GM12878 (cell line): ENCODE measurements around the gene MLST8. TPM values are rescaled to one million over a fixed set of nuclear protein-coding genes. Genes with fewer than 3 reads are reported as not detected.

Experiments
- ATAC-seq: fragments of 200-7000 bp; cut with Tn5 transposase; 3 replicates; pipeline ENCODE4 v1.9.1; 2020; ENCODE audit warnings: mild to moderate bottlenecking, moderate library complexity
- BruUV-seq: library from RNA; stranded (reverse); fragments of 400-500 nt; replicated peaks from 2 replicates; lab custom pipeline; 2021; lab: Mats Ljungman, UMichigan
- CTCF ChIA-PET: fragments of 300-600 bp; sonication (Branson Sonifier 250); formaldehyde crosslinking; extraction: SDS; loops from one replicate; lab custom pipeline; 2021; ENCODE audit warnings: inconsistent platforms; lab: Yijun Ruan, JAX
- POLR2A ChIA-PET: fragments of 350-600 bp; formaldehyde crosslinking; extraction: SDS; loops from one replicate; lab custom pipeline; 2021; ENCODE audit warnings: inconsistent platforms; lab: Charles Lee
- RAD21 ChIA-PET: fragments of 300-600 bp; sonication (Branson Sonifier 250); formaldehyde crosslinking; loops from one replicate; lab custom pipeline; 2023; ENCODE audit warnings: antibody characterized with exemption; ENCODE audit not compliant: unreplicated experiment; lab: Charles Lee
- SMC1A ChIA-PET: fragments of 300-600 bp; sonication (Branson Sonifier 250); formaldehyde crosslinking; loops from one replicate; lab custom pipeline; 2023; ENCODE audit not compliant: unreplicated experiment, uncharacterized antibody; lab: Charles Lee
- DNase-seq: peaks from one replicate; pipeline ENCODE4 v3.0.0-alpha.2; 2011; ENCODE audit warnings: low read depth, low spot score
- FAIRE-seq: peaks from 3 replicates; lab custom pipeline; 2011; peaks lifted over from hg19 to GRCh38; lab: Jason Lieb, UNC
- H2AFZ ChIP-seq: 2 replicates; pipeline ENCODE4 v1.6.0; 2011; ENCODE audit warnings: low read depth, low read length, control low read depth; ENCODE audit not compliant: control insufficient read depth
- H3K27ac ChIP-seq: 2 replicates; pipeline ENCODE4 v1.5.1; 2011; ENCODE audit warnings: control low read depth; ENCODE audit not compliant: control insufficient read depth, insufficient read depth
- H3K27me3 ChIP-seq, 2 experiments: replicated peaks in 1 of 2; 2 replicates each; pipeline versions ENCODE4 v1.6.0 to v1.6.1; 2011; ENCODE audit warnings: low read length in 1 of 2; ENCODE audit not compliant: control insufficient read depth in 2 of 2, insufficient read depth in 2 of 2
- H3K36me3 ChIP-seq, 2 experiments: 2 replicates each; pipeline ENCODE4 v1.5.1; 2011; ENCODE audit warnings: low read length in 1 of 2; ENCODE audit not compliant: control insufficient read depth in 2 of 2, insufficient read depth in 2 of 2
- H3K4me1 ChIP-seq: 2 replicates; pipeline ENCODE4 v1.6.1; 2011; ENCODE audit warnings: mild to moderate bottlenecking, low read length, moderate library complexity, mixed read lengths; ENCODE audit not compliant: control insufficient read depth, insufficient read depth
- H3K4me2 ChIP-seq: 2 replicates; pipeline ENCODE4 v1.6.0; 2011; ENCODE audit warnings: control low read depth; ENCODE audit not compliant: control insufficient read depth, insufficient read depth
- H3K4me3 ChIP-seq: fragments of 200-600 bp; sonication (generic); 2 replicates; pipeline ENCODE4 v1.5.1; 2016
- H3K79me2 ChIP-seq: 2 replicates; pipeline ENCODE4 v1.6.0; 2011; ENCODE audit warnings: low read length; ENCODE audit not compliant: control insufficient read depth, insufficient read depth
- H3K9ac ChIP-seq: 2 replicates; pipeline ENCODE4 v1.8.0; 2011; ENCODE audit warnings: low read length, control low read depth, mixed read lengths; ENCODE audit not compliant: control insufficient read depth, insufficient read depth
- H3K9me3 ChIP-seq: replicated peaks from 3 replicates; pipeline ENCODE4 v1.5.1; 2011; ENCODE audit warnings: mild to moderate bottlenecking, low read length; ENCODE audit not compliant: control insufficient read depth, insufficient read depth
- H4K20me1 ChIP-seq: 2 replicates; pipeline ENCODE4 v1.6.0; 2011; ENCODE audit not compliant: control insufficient read depth, insufficient read depth
- EGR1 ChIP-seq, 2 experiments: IDR thresholded peaks; 1 replicate in 1 of 2; 2 replicates in 1 of 2; pipeline ENCODE4 v1.6.1; 2011 to 2012; ENCODE audit warnings: low read depth in 2 of 2, low read length in 2 of 2, borderline replicate concordance in 1 of 2, mild to moderate bottlenecking in 1 of 2, moderate library complexity in 1 of 2
- FOXM1 ChIP-seq: IDR thresholded peaks from 2 replicates; pipeline ENCODE4 v1.6.1; 2012; ENCODE audit warnings: low read depth, mild to moderate bottlenecking, inconsistent platforms, low read length, moderate library complexity
- IRF4 ChIP-seq: IDR thresholded peaks from 2 replicates; pipeline ENCODE4 v1.6.1; 2011; ENCODE audit warnings: low read depth, low read length
- KDM1A ChIP-seq: fragments of 200-600 bp; sonication (generic); IDR thresholded peaks from 2 replicates; pipeline ENCODE4 v1.6.1; 2016; ENCODE audit warnings: borderline replicate concordance
- KLF5 ChIP-seq: fragments of 450-650 bp; IDR thresholded peaks from 2 replicates; pipeline ENCODE4 v1.6.1; 2014; ENCODE audit warnings: mild to moderate bottlenecking; ENCODE audit not compliant: partially characterized antibody
- MTA2 ChIP-seq: fragments of 450-650 bp; IDR thresholded peaks from 2 replicates; pipeline ENCODE4 v1.6.1; 2016; ENCODE audit warnings: low read depth, mild to moderate bottlenecking, moderate library complexity
- MYB ChIP-seq: fragments of 150-350 bp; IDR thresholded peaks from 2 replicates; pipeline ENCODE4 v1.6.1; 2014; ENCODE audit warnings: mild to moderate bottlenecking, low read depth, low read length, borderline replicate concordance
- NFIC ChIP-seq: IDR thresholded peaks from 2 replicates; pipeline ENCODE4 v1.6.1; 2012; ENCODE audit warnings: low read depth, mild to moderate bottlenecking, inconsistent platforms, low read length, moderate library complexity
- NR2F1 ChIP-seq: fragments of 450-650 bp; conservative IDR thresholded peaks from 2 replicates; pipeline ENCODE4 v1.6.1; 2017; ENCODE audit warnings: mild to moderate bottlenecking
- PML ChIP-seq: IDR thresholded peaks from 2 replicates; pipeline ENCODE4 v1.6.1; 2012; ENCODE audit warnings: low read length, inconsistent platforms
- POLR2AphosphoS2 ChIP-seq: IDR thresholded peaks from 2 replicates; pipeline ENCODE4 v1.6.1; 2011; ENCODE audit warnings: low read depth, mild to moderate bottlenecking, low read length, improper control_type of control experiment, moderate library complexity
- RAD51 ChIP-seq: fragments of 450-650 bp; IDR thresholded peaks from 2 replicates; pipeline ENCODE4 v1.6.1; 2016; ENCODE audit warnings: moderate library complexity, mild to moderate bottlenecking, inconsistent platforms
- SRF ChIP-seq, 2 experiments: IDR thresholded peaks; 2 replicates each; pipeline ENCODE4 v1.6.1; 2011; ENCODE audit warnings: low read depth in 2 of 2, low read length in 2 of 2, mild to moderate bottlenecking in 1 of 2, moderate library complexity in 1 of 2
- SUPT20H ChIP-seq: IDR thresholded peaks from 2 replicates; pipeline ENCODE4 v1.6.1; 2011; ENCODE audit warnings: low read depth, mild to moderate bottlenecking, low read length, moderate library complexity, borderline replicate concordance; ENCODE audit not compliant: control insufficient read depth
- TAF1 ChIP-seq: IDR thresholded peaks from 2 replicates; pipeline ENCODE4 v1.6.1; 2011; ENCODE audit warnings: mild to moderate bottlenecking, low read depth, low read length, borderline replicate concordance
- TCF7 ChIP-seq: IDR thresholded peaks from 2 replicates; pipeline ENCODE4 v1.6.1; 2014; ENCODE audit warnings: antibody characterized with exemption, borderline replicate concordance
- USF2 ChIP-seq: IDR thresholded peaks from 2 replicates; pipeline ENCODE4 v1.6.1; 2011; ENCODE audit warnings: low read depth, low read length, improper control_type of control experiment, borderline replicate concordance
- YBX1 ChIP-seq: fragments of 450-650 bp; IDR thresholded peaks from 2 replicates; pipeline ENCODE4 v1.6.1; 2016; ENCODE audit warnings: antibody characterized with exemption
- ZNF24 ChIP-seq: fragments of 450-650 bp; IDR thresholded peaks from 2 replicates; pipeline ENCODE4 v1.6.1; 2017; ENCODE audit warnings: antibody characterized with exemption, mild to moderate bottlenecking
- ZZZ3 ChIP-seq: IDR thresholded peaks from 2 replicates; pipeline ENCODE4 v1.6.1; 2011; ENCODE audit warnings: low read depth; ENCODE audit not compliant: control insufficient read depth, insufficient read length
- WGBS: methylation state at CpG from one replicate; pipeline ENCODE4 v1.1.6; 2016; ENCODE audit warnings: low lambda C conversion rate; ENCODE audit not compliant: insufficient replicate concordance, insufficient coverage; ENCODE audit errors: missing lambda C conversion rate; 5-methylcytosine and 5-hydroxymethylcytosine counted together
- in situ Hi-C: fragments of 300-500 bp; cut with MboI; formaldehyde crosslinking; loops from 9 replicates; pipeline ENCODE4 v1.14.3; 2018; ENCODE audit warnings: mixed read lengths
- intact Hi-C: fragments of 100-400 bp; cut with micrococcal nuclease; formaldehyde crosslinking; loops from one replicate; pipeline ENCODE4 v1.14.2; 2022; ENCODE audit not compliant: unreplicated experiment
- polyA plus RNA-seq, 11 experiments: library from polyadenylated mRNA; depleted of rRNA in 4 of 11; unstranded in 6 of 11; stranded (reverse) in 5 of 11; fragments of >200 nt; fragmentation: Nextera tagmentation in 4 of 11; fragmentation: Illumina TruSeq in 1 of 11; extraction: Ambion mirVana in 4 of 11; extraction: Trizol in 1 of 11; gene quantifications; 1 replicate in 1 of 11; 2 replicates in 10 of 11; pipeline versions ENCODE4 v1.2.1 to v1.2.3, GENCODE V29; 2011 to 2016; ENCODE audit warnings: inconsistent platforms in 2 of 11, missing spikeins in 2 of 11, low read depth in 1 of 11
- total RNA-seq, 4 experiments: library from RNA; depleted of rRNA in 3 of 4; stranded (reverse); fragments of >200 nt in 3 of 4; fragmentation: Illumina TruSeq in 1 of 4; extraction: Trizol in 1 of 4; gene quantifications; 2 replicates each; pipeline versions ENCODE4 v1.2.1 to v1.2.3, GENCODE V29; 2013 to 2021

Gene MLST8
- total and polyA plus RNA-seq, 10 of the 15 experiments (the other 5 are each of a cell fraction or from before 2014, with no cell fraction given), result 1.0 to 114 (median 64.2) TPM

GRCh38 chr16:2244301-2244700 lies 39.0 kb downstream of the MLST8 start:
- Histone ChIP-seq H3K4me1 (no peaks in the 10 kb centered on the region), H3K27me3 (no peaks in the 10 kb centered on the region), H3K9me3 (no peaks in the 10 kb centered on the region), H3K4me2 (no peak overlapping the region), H2AFZ (no peak overlapping the region), H3K27ac (no peak overlapping the region), H3K9ac (no peak overlapping the region), H3K79me2 (peaks cover 1% of the 10 kb centered on the region; the same call in 1 of the 2 replicates), H4K20me1 (no peaks in the 10 kb centered on the region), H3K4me3 (no peak overlapping the region), H3K36me3 (peaks cover 0 to 22% of the 10 kb centered on the region in 2 experiments; a peak in 2 of 4 replicates)
- TF ChIP-seq ZNF24 (no peak), MTA2 (no peak), TCF7 (no peak), SUPT20H (no peak), RAD51 (no peak), POLR2AphosphoS2 (no peak), IRF4 (no peak), NFIC (no peak), MYB (no peak), FOXM1 (no peak), TAF1 (no peak), NR2F1 (no peak), EGR1 (IDR thresholded peaks at IDR 0.05; ENCODE audit: borderline replicate concordance in 1 of 2, low read depth in 2 of 2, low read length in 2 of 2) (no peak), YBX1 (no peak), KDM1A (no peak), ZZZ3 (no peak), KLF5 (no peak), SRF (IDR thresholded peaks at IDR 0.05; ENCODE audit: low read depth in 2 of 2, low read length in 2 of 2) (no peak), PML (no peak), USF2 (no peak)
- ChIA-PET RAD21 (interaction anchor here (1.0 kb wide), 1 partner anchor 116 kb away, joined by 3 read pairs; no protein-coding TSS in a partner anchor), POLR2A (no interaction called here), CTCF (no interaction called here), SMC1A (no interaction called here)
- DNase-seq (no peak), ATAC-seq (no peak), FAIRE-seq (no peak)
- 86% methylated on average over 17 of the region's 17 CpGs for WGBS
- no TSS peak for BruUV-seq
- in situ Hi-C loops, result no loop called here
- intact Hi-C loops, result no loop called here
